SK-N-SH treated with all-trans-retinoic acid at 6 μM for 48 hours (cell line): ENCODE data around the gene TGM3.

Experiments
- ATAC-seq: fragments of 200-7000 bp; cut with Tn5 transposase; 3 replicates; pipeline ENCODE4 v1.9.1; 2020; ENCODE audit warnings: mild to moderate bottlenecking, moderate library complexity
- ARNTL ChIP-seq: fragments of 450-650 bp; formaldehyde crosslinking; IDR thresholded peaks from 2 replicates; pipeline ENCODE4 v1.5.0; 2020; ENCODE audit warnings: low read depth, mild to moderate bottlenecking, moderate library complexity, borderline replicate concordance
- BACH2 ChIP-seq: fragments of 250-450 bp; sonication (Bioruptor Pico); IDR thresholded peaks from 2 replicates; pipeline ENCODE4 v1.9.0; 2021; ENCODE audit warnings: mild to moderate bottlenecking, borderline replicate concordance
- ESRRG ChIP-seq: fragments of 250-450 bp; sonication (Bioruptor Pico); IDR thresholded peaks from 2 replicates; pipeline ENCODE4 v1.6.1; 2021; ENCODE audit warnings: mild to moderate bottlenecking
- GLIS3 ChIP-seq: fragments of 250-450 bp; sonication (Bioruptor Pico); IDR thresholded peaks from 2 replicates; pipeline ENCODE4 v1.5.0; 2020; ENCODE audit warnings: mild to moderate bottlenecking, moderate library complexity
- ISL1 ChIP-seq: fragments of 250-450 bp; sonication (Bioruptor Pico); IDR thresholded peaks from 2 replicates; pipeline ENCODE4 v2.1.2; 2022; ENCODE audit warnings: mild to moderate bottlenecking, moderate library complexity
- OSR1 ChIP-seq: fragments of 250-450 bp; sonication (Bioruptor Pico); IDR thresholded peaks from 2 replicates; pipeline ENCODE4 v1.8.0; 2022; ENCODE audit warnings: moderate library complexity, mild to moderate bottlenecking, inconsistent platforms
- PPARA ChIP-seq: fragments of 250-450 bp; sonication (Bioruptor Pico); IDR thresholded peaks from 2 replicates; pipeline ENCODE4 v1.5.0; 2020; ENCODE audit warnings: mild to moderate bottlenecking, borderline replicate concordance
- RARB ChIP-seq: fragments of 250-450 bp; sonication (Bioruptor Pico); IDR thresholded peaks from 2 replicates; pipeline ENCODE4 v1.8.0; 2021; ENCODE audit warnings: mild to moderate bottlenecking, moderate library complexity
- SNAI2 ChIP-seq: fragments of 250-450 bp; sonication (Bioruptor Pico); IDR thresholded peaks from 2 replicates; pipeline ENCODE4 v1.5.0; 2020; ENCODE audit warnings: mild to moderate bottlenecking, moderate library complexity
- TCF4 ChIP-seq: fragments of 250-450 bp; sonication (Bioruptor Pico); IDR thresholded peaks from 2 replicates; pipeline ENCODE4 v1.8.0; 2021; ENCODE audit warnings: mild to moderate bottlenecking, moderate library complexity, borderline replicate concordance
- TOX ChIP-seq: fragments of 250-450 bp; sonication (Bioruptor Pico); IDR thresholded peaks from 2 replicates; pipeline ENCODE4 v1.8.0; 2021; ENCODE audit warnings: mild to moderate bottlenecking, moderate library complexity, borderline replicate concordance
- ZFP3 ChIP-seq: fragments of 250-450 bp; sonication (Bioruptor Pico); IDR thresholded peaks from 2 replicates; pipeline ENCODE4 v1.5.0; 2020; ENCODE audit warnings: mild to moderate bottlenecking, moderate library complexity
- ZFP30 ChIP-seq: fragments of 450-650 bp; formaldehyde crosslinking; IDR thresholded peaks from 2 replicates; pipeline ENCODE4 v1.5.0; 2022; ENCODE audit warnings: mild to moderate bottlenecking, moderate library complexity
- ZNF565 ChIP-seq: fragments of 450-650 bp; formaldehyde crosslinking; conservative IDR thresholded peaks from 2 replicates; pipeline ENCODE4 v1.5.0; 2020; ENCODE audit warnings: low read depth, mild to moderate bottlenecking, moderate library complexity
- TF ChIP-seq, protein P1 (sequence below): fragments of 250-450 bp; sonication (Bioruptor Pico); IDR thresholded peaks from 2 replicates; pipeline ENCODE4 v1.5.0; 2020; ENCODE audit warnings: mild to moderate bottlenecking, moderate library complexity
- TF ChIP-seq, protein P2 (sequence below): fragments of 250-450 bp; sonication (Bioruptor Pico); IDR thresholded peaks from 2 replicates; pipeline ENCODE4 v1.8.0; 2020; ENCODE audit warnings: mild to moderate bottlenecking, moderate library complexity, borderline replicate concordance
- TF ChIP-seq, protein P3 (sequence below): fragments of 250-450 bp; sonication (Bioruptor Pico); IDR thresholded peaks from 2 replicates; pipeline ENCODE4 v1.8.0; 2021; ENCODE audit warnings: low read depth, mild to moderate bottlenecking, moderate library complexity, borderline replicate concordance
- TF ChIP-seq, protein P4 (sequence below): fragments of 250-450 bp; sonication (Bioruptor Pico); IDR thresholded peaks from 2 replicates; pipeline ENCODE4 v1.5.1; 2021; ENCODE audit warnings: mild to moderate bottlenecking, moderate library complexity
- TF ChIP-seq, protein P5 (sequence below): fragments of 250-450 bp; sonication (Bioruptor Pico); IDR thresholded peaks from 2 replicates; pipeline ENCODE4 v1.5.1; 2020; ENCODE audit warnings: low read depth, mild to moderate bottlenecking, moderate library complexity

TGM3 gene

DNA sequence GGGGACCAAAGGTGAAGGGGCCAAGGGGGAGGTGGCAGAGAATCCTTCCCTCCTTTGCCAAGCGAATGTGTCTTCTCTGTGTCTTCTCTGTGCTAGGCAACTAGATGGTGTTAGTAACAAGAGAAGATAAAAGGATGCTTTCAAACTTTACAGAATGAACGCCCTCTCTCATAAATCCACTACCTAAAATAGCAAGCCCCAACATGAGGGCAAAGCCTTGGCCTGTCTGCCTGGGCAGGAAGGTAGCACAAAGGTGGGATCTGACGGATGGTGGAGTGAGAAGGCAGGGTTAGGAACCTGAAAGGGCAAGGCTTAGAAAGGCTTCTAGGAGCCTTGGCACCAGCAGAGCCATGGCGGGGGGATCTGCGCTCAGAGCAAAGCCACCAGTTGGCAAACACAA is 13.6 kb upstream of the TGM3 start:
- TF ChIP-seq, protein P1, sequence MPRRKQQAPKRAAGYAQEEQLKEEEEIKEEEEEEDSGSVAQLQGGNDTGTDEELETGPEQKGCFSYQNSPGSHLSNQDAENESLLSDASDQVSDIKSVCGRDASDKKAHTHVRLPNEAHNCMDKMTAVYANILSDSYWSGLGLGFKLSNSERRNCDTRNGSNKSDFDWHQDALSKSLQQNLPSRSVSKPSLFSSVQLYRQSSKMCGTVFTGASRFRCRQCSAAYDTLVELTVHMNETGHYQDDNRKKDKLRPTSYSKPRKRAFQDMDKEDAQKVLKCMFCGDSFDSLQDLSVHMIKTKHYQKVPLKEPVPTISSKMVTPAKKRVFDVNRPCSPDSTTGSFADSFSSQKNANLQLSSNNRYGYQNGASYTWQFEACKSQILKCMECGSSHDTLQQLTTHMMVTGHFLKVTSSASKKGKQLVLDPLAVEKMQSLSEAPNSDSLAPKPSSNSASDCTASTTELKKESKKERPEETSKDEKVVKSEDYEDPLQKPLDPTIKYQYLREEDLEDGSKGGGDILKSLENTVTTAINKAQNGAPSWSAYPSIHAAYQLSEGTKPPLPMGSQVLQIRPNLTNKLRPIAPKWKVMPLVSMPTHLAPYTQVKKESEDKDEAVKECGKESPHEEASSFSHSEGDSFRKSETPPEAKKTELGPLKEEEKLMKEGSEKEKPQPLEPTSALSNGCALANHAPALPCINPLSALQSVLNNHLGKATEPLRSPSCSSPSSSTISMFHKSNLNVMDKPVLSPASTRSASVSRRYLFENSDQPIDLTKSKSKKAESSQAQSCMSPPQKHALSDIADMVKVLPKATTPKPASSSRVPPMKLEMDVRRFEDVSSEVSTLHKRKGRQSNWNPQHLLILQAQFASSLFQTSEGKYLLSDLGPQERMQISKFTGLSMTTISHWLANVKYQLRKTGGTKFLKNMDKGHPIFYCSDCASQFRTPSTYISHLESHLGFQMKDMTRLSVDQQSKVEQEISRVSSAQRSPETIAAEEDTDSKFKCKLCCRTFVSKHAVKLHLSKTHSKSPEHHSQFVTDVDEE (CRISPR knock-in tag) = no peak
- TF ChIP-seq TCF4 (CRISPR knock-in tag) = no peak
- TF ChIP-seq RARB (CRISPR knock-in tag) = no peak
- no peak for TF ChIP-seq ZFP3 (CRISPR knock-in tag)
- no peak for TF ChIP-seq OSR1 (CRISPR knock-in tag)
- TF ChIP-seq TOX (CRISPR knock-in tag) = no peak
- no peak for TF ChIP-seq PPARA (CRISPR knock-in tag)
- TF ChIP-seq BACH2 (CRISPR knock-in tag) = no peak
- TF ChIP-seq ZFP30 (CRISPR knock-in tag) = no peak
- TF ChIP-seq ZNF565 (CRISPR knock-in tag) = no peak
- TF ChIP-seq GLIS3 (CRISPR knock-in tag) = no peak
- TF ChIP-seq, protein P2, sequence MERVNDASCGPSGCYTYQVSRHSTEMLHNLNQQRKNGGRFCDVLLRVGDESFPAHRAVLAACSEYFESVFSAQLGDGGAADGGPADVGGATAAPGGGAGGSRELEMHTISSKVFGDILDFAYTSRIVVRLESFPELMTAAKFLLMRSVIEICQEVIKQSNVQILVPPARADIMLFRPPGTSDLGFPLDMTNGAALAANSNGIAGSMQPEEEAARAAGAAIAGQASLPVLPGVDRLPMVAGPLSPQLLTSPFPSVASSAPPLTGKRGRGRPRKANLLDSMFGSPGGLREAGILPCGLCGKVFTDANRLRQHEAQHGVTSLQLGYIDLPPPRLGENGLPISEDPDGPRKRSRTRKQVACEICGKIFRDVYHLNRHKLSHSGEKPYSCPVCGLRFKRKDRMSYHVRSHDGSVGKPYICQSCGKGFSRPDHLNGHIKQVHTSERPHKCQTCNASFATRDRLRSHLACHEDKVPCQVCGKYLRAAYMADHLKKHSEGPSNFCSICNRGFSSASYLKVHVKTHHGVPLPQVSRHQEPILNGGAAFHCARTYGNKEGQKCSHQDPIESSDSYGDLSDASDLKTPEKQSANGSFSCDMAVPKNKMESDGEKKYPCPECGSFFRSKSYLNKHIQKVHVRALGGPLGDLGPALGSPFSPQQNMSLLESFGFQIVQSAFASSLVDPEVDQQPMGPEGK = no peak
- no peak for TF ChIP-seq ISL1 (CRISPR knock-in tag)
- TF ChIP-seq ESRRG (CRISPR knock-in tag) = no peak
- TF ChIP-seq, protein P3, sequence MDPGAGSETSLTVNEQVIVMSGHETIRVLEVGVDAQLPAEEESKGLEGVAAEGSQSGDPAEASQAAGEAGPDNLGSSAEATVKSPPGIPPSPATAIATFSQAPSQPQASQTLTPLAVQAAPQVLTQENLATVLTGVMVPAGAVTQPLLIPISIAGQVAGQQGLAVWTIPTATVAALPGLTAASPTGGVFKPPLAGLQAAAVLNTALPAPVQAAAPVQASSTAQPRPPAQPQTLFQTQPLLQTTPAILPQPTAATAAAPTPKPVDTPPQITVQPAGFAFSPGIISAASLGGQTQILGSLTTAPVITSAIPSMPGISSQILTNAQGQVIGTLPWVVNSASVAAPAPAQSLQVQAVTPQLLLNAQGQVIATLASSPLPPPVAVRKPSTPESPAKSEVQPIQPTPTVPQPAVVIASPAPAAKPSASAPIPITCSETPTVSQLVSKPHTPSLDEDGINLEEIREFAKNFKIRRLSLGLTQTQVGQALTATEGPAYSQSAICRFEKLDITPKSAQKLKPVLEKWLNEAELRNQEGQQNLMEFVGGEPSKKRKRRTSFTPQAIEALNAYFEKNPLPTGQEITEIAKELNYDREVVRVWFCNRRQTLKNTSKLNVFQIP = no peak
- TF ChIP-seq, protein P4, sequence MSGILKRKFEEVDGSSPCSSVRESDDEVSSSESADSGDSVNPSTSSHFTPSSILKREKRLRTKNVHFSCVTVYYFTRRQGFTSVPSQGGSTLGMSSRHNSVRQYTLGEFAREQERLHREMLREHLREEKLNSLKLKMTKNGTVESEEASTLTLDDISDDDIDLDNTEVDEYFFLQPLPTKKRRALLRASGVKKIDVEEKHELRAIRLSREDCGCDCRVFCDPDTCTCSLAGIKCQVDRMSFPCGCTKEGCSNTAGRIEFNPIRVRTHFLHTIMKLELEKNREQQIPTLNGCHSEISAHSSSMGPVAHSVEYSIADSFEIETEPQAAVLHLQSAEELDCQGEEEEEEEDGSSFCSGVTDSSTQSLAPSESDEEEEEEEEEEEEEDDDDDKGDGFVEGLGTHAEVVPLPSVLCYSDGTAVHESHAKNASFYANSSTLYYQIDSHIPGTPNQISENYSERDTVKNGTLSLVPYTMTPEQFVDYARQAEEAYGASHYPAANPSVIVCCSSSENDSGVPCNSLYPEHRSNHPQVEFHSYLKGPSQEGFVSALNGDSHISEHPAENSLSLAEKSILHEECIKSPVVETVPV (CRISPR knock-in tag) = no peak
- ATAC-seq = no peak

DNA sequence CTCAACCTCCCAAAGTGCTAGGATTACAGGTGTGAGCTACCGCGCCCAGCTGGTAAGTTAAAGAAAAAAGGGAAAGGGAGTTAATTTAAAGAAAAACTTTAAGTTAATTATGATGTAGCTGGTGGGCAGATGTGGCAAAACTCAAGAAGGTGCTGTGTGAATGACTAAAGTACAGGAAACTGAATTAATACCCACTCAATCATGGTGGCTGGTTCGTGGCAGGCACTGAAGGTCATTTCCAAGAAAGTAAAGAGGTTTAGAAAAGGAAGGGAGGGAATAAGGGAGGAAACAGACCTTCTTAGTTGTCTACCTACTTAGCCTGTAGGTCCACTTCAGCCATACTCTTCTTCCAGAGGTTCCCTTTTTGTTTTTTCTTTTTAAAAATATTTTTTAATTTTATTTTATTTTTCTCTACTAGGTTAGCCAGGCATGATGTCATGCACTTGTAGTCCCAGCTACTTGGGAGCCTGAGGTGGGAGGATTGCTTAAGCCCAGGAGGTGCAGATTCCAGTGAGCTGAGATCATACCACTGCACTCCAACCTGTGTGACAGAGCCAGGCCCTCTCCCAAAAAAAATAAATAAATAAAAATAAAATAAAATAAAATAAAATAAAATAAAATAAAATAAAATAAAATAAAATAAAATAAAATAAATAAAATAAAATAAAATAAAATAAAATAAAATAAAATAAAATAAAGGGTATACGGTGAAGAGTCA is 11.9 kb upstream of the TGM3 start:
- ATAC-seq = no peak

More for the DNA sequence above, 11.9 kb upstream of the TGM3 start:
- TF ChIP-seq ESRRG (CRISPR knock-in tag) (no peak), ZFP3 (CRISPR knock-in tag) (no peak), GLIS3 (CRISPR knock-in tag) (no peak), BACH2 (CRISPR knock-in tag) (no peak), SNAI2 (CRISPR knock-in tag) (no peak), PPARA (CRISPR knock-in tag) (no peak), TCF4 (CRISPR knock-in tag) (no peak), ZFP30 (CRISPR knock-in tag) (no peak), ARNTL (no peak), TOX (CRISPR knock-in tag) (no peak), ZNF565 (CRISPR knock-in tag) (no peak)
- TF ChIP-seq, protein P4 (CRISPR knock-in tag) = no peak
- TF ChIP-seq, protein P3 = no peak
- TF ChIP-seq, protein P1 (CRISPR knock-in tag) = no peak
- TF ChIP-seq, protein P5, sequence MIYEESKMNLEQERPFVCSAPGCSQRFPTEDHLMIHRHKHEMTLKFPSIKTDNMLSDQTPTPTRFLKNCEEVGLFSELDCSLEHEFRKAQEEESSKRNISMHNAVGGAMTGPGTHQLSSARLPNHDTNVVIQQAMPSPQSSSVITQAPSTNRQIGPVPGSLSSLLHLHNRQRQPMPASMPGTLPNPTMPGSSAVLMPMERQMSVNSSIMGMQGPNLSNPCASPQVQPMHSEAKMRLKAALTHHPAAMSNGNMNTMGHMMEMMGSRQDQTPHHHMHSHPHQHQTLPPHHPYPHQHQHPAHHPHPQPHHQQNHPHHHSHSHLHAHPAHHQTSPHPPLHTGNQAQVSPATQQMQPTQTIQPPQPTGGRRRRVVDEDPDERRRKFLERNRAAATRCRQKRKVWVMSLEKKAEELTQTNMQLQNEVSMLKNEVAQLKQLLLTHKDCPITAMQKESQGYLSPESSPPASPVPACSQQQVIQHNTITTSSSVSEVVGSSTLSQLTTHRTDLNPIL = no peak
